HepG2 (cell line): ENCODE data around the gene SGF29. TPM values are rescaled to one million over a fixed set of nuclear protein-coding genes. Genes with fewer than 3 reads are reported as not detected.

Source experiments
- AHDC1 ChIP-seq: sonication (generic); formaldehyde crosslinking; IDR thresholded peaks from 2 replicates; pipeline ENCODE4 v1.5.1; 2020; ENCODE audit warnings: mild to moderate bottlenecking, missing genetic modification reagents, borderline replicate concordance
- ARID4A ChIP-seq: sonication (generic); formaldehyde crosslinking; IDR thresholded peaks from 2 replicates; pipeline ENCODE4 v1.5.0; 2020; ENCODE audit warnings: mild to moderate bottlenecking, missing genetic modification reagents, borderline replicate concordance
- DNMT3B ChIP-seq: conservative IDR thresholded peaks from 2 replicates; pipeline ENCODE4 v1.6.1; 2016; ENCODE audit warnings: missing biosample characterization, control low read depth
- MIXL1 ChIP-seq: IDR thresholded peaks from 2 replicates; pipeline ENCODE4 v1.6.1; 2016
- NFKBIZ ChIP-seq: IDR thresholded peaks from 2 replicates; pipeline ENCODE4 v1.6.1; 2018; ENCODE audit warnings: missing genetic modification reagents, missing compliant biosample characterization
- NR1H2 ChIP-seq: sonication (generic); formaldehyde crosslinking; IDR thresholded peaks from 2 replicates; pipeline ENCODE4 v1.8.1; 2022; ENCODE audit warnings: low read depth, missing genetic modification reagents, borderline replicate concordance
- STAG1 ChIP-seq: sonication (generic); formaldehyde crosslinking; IDR thresholded peaks from 2 replicates; pipeline ENCODE4 v1.4.0; 2020; ENCODE audit warnings: missing genetic modification reagents
- ZBTB21 ChIP-seq: sonication (generic); formaldehyde crosslinking; IDR thresholded peaks from 2 replicates; pipeline ENCODE4 v1.4.0; 2020; ENCODE audit warnings: missing genetic modification reagents
- ZBTB3 ChIP-seq: sonication (generic); formaldehyde crosslinking; IDR thresholded peaks from 2 replicates; pipeline ENCODE4 v1.4.0; 2020; ENCODE audit warnings: low read depth, mild to moderate bottlenecking, moderate library complexity, missing genetic modification reagents, borderline replicate concordance
- ZBTB49 ChIP-seq: sonication (generic); formaldehyde crosslinking; IDR thresholded peaks from 2 replicates; pipeline ENCODE4 v1.4.0; 2020; ENCODE audit warnings: missing genetic modification reagents, borderline replicate concordance
- ZMAT3 ChIP-seq: sonication (generic); formaldehyde crosslinking; conservative IDR thresholded peaks from 2 replicates; pipeline ENCODE4 v1.7.0; 2021; ENCODE audit warnings: missing genetic modification reagents
- ZNF317 ChIP-seq: sonication (generic); formaldehyde crosslinking; IDR thresholded peaks from 2 replicates; pipeline ENCODE4 v1.5.0; 2020; ENCODE audit warnings: mild to moderate bottlenecking, missing genetic modification reagents
- ZNF75D ChIP-seq: sonication (generic); formaldehyde crosslinking; IDR thresholded peaks from 2 replicates; pipeline ENCODE4 v1.8.1; 2023; ENCODE audit warnings: missing genetic modification reagents, mild to moderate bottlenecking, borderline replicate concordance
- ZNF816 ChIP-seq: sonication (generic); formaldehyde crosslinking; IDR thresholded peaks from 2 replicates; pipeline ENCODE4 v1.8.0; 2022; ENCODE audit warnings: missing genetic modification reagents, mild to moderate bottlenecking, borderline replicate concordance
- ZSCAN20 ChIP-seq: sonication (generic); formaldehyde crosslinking; IDR thresholded peaks from 2 replicates; pipeline ENCODE4 v1.4.0; 2020; ENCODE audit warnings: missing genetic modification reagents, mild to moderate bottlenecking, borderline replicate concordance
- ZSCAN21 ChIP-seq: sonication (generic); formaldehyde crosslinking; IDR thresholded peaks from 2 replicates; pipeline ENCODE4 v1.8.0; 2022; ENCODE audit warnings: mild to moderate bottlenecking, missing genetic modification reagents, moderate library complexity, borderline replicate concordance
- polyA plus RNA-seq, 8 experiments: library from polyadenylated mRNA; depleted of rRNA in 3 of 8; stranded (reverse) in 7 of 8; unstranded in 1 of 8; fragments of >200 nt; fragmentation: Illumina TruSeq in 4 of 8; extraction: Trizol in 4 of 8; gene quantifications; 2 replicates each; pipeline versions ENCODE4 v1.2.1 to v1.2.3, GENCODE V29; 2011 to 2016; ENCODE audit warnings: low read depth in 4 of 8, missing spikeins in 1 of 8, mixed read lengths in 1 of 8; ENCODE audit not compliant: insufficient read depth in 1 of 8
- total RNA-seq, 5 experiments: library from RNA; depleted of rRNA; stranded (reverse); fragments of >200 nt; fragmentation: Illumina TruSeq; extraction: Trizol; gene quantifications; 2 replicates each; pipeline ENCODE4 v1.2.3, GENCODE V29; 2016; ENCODE audit warnings: low read depth in 1 of 5

The SGF29 gene
- total and polyA plus RNA-seq, 2 of the 13 experiments (the other 11 are each of a cell fraction or from before 2014, with no cell fraction given): 5.0 to 29.4 TPM

GRCh38 chr16:28526201-28527099 is 27.3 kb upstream of the SGF29 start (continued):
- TF ChIP-seq ARID4A (CRISPR knock-in tag): peak; percentile 67; the same call in 1 of the 2 replicates
- 0 out of 2 replicates have a peak, but pooled peaks have one; percentile 45 for TF ChIP-seq ZMAT3
- TF ChIP-seq ZSCAN20: no peak
- peak; percentile 74; the same call in 1 of the 2 replicates for TF ChIP-seq NFKBIZ
- TF ChIP-seq MIXL1: peak; percentile 97
- 0 out of 2 replicates have a peak, but pooled peaks have one; percentile 51 for TF ChIP-seq DNMT3B
- TF ChIP-seq ZBTB3 (CRISPR knock-in tag): peak; percentile 99
- peak; percentile 81 for TF ChIP-seq ZNF317 (CRISPR knock-in tag)
- peak; percentile 32 for TF ChIP-seq STAG1 (CRISPR knock-in tag)
- TF ChIP-seq ZNF75D: no peak
- TF ChIP-seq ZSCAN21 (CRISPR knock-in tag): no peak
- no peak for TF ChIP-seq ZBTB49
- 0 out of 2 replicates have a peak, but pooled peaks have one; percentile 44 for TF ChIP-seq ZBTB21 (CRISPR knock-in tag)
- peak; percentile 97 for TF ChIP-seq AHDC1 (CRISPR knock-in tag)
- peak; percentile 86; the same call in 1 of the 2 replicates for TF ChIP-seq ZNF816
- no peak for TF ChIP-seq NR1H2 (CRISPR knock-in tag)
